ENCODE measurements around the gene DLGAP4.

The DLGAP4 gene

GRCh38 chr20:36274181-36274841 is 31.8 kb upstream of the DLGAP4 start:
- no peak for DNase-seq

DNA sequence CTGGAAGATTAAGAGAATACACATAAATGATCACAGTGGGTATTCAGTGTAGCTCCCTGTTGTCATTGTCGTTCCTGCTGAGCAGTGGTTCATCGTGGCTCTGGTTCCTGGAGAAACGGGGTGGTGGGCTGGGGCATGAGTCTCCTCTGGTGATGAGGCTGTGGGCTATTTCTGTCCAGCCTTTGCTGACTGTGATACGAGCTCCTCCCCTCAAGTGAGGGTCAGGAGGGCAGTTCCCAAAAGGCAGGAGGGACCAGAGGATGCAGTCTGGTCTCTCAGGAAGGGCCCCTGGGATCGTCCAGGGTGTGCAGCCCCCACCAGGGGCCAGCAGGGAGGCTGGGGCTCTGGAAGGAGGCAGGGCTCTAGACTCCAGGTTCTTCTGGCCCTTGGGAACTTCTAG is 31.1 kb upstream of the DLGAP4 start:
- no peak for DNase-seq

- no peak for DNase-seq
Measured at GRCh38 chr20:36275441-36276189, 30.5 kb upstream of the DLGAP4 start.

DNA sequence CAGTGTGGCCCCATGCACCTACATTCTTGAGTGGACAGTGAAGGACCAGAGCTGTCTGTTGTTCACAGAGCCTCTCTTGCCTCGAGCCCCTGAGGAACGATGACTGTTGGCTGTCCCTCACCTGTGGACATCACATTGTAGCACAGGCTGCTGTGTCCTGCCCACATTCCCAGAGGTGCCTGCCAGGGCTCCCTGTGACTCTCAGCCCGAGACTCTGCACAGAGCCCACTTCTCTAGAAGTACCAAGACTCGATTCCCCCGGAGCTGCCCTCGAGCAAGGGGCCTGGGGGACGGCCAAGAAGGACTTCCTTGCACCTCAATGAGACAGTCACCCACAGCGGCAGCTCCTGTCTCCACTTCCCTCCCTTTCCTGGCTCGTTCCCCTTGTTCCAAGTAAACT is 28.6 kb upstream of the DLGAP4 start:
- no peak for DNase-seq

- DNase-seq: no peak
Measured at GRCh38 chr20:36279362-36279761, 26.8 kb upstream of the DLGAP4 start.

GRCh38 chr20:36279776-36280175 is 26.4 kb upstream of the DLGAP4 start:
- no peak for DNase-seq

DNA sequence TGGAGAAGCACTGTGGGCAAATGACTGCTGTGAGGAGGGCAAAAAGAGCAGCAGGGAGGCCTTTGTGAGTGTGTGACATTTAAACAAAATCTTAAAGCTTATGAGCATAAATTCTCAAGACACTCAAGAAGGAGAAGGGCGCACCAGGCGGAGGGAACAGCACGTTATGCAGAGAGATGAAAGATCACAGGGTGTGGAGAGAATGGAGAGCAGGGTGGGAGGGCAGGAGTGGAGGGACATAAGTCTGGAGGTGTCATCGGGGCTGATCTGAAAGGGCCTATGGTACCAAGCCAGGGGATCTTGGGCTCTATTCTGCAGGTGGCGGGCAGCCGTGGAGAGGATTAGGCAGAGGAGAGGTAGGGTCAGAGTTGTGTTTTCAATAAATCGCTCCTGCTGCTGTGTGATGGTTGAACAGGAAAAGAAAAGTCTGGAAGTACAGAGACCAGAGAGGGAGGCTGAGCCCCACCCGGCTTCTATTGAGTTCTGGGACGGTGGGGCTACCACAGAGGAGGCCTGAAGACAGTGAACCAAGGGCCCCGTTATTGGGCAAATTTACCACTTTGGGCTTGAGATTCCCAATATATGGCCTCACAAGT is 24.3 kb upstream of the DLGAP4 start:
- no peak for DNase-seq

DNA sequence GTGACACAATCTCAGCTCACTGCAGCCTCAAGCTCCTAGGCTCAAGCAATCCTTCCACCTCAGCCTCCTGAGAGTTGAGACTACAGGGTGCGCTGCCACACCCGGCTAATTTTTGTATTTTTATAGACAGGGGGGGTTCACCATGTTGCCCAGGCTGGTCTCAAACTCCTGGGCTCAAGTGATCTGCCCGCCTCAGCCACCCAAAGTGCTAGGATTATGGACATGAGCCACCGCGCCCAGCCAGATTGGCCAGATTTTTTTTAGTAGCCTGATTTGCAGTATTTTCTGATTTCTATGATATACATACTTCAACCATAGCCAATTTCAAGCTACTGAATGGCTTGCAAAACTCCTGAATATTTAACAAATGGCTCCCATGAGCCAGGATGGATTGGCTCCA is 21.4 kb upstream of the DLGAP4 start:
- no peak for DNase-seq

GRCh38 chr20:36285746-36286447 is 20.2 kb upstream of the DLGAP4 start:
- no peak for DNase-seq

GRCh38 chr20:36297656-36298055 is 8.5 kb upstream of the DLGAP4 start:
- no peak for DNase-seq

- DNase-seq: no peak
Measured at GRCh38 chr20:36298061-36298460, 8.1 kb upstream of the DLGAP4 start.

DNA sequence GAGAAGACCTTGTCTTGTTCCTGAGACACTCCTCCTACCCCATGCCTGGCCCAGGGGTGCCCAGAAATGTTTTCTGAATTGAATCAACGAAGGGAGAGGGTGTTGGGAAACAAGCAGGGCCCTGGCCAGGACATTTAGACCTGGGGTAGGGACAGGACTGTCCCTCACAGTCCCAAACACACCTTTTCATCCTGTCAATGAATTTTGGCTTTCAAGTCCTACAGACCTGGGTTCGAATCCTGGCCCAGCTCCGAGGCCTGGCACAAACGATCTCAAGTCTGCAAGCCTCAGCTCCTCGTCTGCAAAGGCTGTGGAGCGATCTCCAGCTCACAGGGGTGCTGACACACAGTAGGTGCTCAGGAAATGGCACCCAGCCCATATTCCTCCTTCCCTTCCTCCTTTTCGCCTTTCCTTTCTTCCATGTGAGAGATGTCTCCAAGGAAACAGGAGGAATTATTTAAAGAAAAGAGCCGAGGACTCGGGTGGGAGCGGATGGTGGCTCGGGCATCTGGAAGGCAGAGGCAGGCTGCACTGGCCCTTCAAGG is 7.3 kb upstream of the DLGAP4 start:
- DNase-seq: no peak

DNA sequence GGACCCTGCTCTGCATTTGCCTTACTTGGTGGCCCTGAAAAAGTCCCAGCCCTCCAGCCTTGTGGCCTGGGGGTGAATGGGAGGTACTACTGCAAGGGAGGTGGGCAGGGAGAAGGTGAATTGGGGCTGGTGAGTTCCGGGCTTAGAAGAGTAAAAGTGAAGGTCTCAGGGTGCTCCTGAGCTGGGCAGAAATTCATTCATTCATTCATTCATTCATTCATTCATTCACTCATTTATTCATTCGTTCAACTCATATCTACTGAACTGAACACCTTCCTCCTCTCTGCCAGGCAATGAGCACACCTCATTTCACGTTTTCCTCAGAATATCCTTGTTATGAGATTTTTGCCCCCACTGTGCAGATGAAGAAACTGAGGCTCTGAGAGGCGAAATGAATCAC is 6.7 kb upstream of the DLGAP4 start:
- no peak for DNase-seq

GRCh38 chr20:36301359-36302119 is 4.6 kb upstream of the DLGAP4 start:
- DNase-seq: no peak

- no peak for DNase-seq
Measured at GRCh38 chr20:36303020-36303595, 3.0 kb upstream of the DLGAP4 start.

GRCh38 chr20:36303831-36304230 is 2.3 kb upstream of the DLGAP4 start:
- no peak for DNase-seq

DNA sequence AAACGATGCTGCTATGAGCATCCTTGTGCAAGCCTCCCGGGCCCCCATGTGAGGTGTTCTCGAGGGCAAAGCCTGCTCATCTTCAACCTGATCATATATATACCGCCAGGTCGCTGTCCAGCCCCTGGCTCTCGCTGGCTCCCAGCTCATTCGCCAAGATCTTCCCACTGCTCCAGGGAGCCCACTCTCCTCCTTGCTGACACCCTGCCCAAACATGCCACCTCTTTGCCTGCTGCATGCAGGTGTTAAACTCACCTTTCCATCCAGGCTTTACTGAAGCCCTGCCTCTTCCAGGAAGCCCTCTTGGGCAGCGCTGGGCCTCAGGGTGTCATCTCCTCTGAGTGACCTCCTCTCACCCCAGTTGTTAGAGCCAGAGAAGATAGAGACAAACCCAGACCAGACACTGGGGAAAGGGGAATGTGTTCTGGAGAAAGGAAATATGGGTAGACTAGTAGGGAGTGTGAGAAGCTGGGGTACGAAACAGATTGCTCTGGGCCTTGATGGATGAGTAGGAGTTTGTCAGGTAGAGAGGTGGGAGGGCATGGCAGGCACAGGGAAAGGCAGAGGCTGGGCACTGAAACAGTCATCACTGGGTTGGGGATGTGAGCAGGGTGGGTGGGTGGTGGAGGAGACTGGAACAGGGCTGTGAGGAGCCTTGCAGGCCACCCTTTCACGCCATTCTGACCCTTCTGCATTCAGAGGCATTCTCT is 1.2 kb upstream of the DLGAP4 start:
- DNase-seq: no peak

DNA sequence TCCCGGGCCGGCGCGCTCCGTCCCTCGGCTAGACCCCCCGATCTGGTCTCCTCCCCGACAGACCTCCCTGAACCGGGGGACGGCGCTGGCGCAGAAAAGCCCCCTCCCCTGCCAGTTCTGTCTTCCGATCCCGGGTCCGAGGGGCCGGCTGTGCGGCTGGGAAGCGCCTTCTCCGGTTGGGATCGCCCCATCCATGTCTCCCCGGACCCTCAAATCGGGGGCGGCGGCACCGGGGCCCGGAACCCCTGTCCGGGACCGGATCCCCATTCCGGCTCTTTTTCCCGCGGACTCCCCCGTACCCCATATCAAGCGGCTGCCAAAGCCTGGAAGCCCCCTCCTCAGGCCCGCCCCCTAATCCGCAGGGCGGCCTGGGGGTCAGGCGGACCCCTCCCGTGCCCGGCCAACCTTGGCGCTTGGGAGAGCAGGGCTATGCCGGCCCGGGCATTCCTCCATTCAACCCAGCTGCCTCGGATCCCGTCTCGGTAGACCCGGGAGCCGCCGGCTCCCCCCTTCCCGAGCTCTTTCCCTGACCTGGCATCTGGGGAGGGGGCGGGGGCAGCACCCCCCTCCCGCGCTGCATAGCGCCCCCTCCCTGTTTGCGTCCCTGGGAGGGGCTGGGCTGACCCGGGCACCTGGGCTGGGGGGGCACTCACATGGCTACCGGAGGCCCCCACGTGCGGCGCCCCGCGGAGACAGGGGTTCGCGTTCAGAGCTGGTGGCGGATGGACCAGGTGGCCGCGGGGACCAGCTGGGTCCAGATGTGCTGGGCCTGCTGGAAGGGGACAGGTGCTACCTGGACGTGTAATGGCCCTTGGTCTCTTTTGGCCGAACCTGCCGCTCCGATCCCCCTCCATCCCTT is 643 bp downstream of the DLGAP4 start:
- no peak for DNase-seq

- DNase-seq: no peak
Measured at GRCh38 chr20:36307412-36308325, 1.5 kb downstream of the DLGAP4 start.
